GM12892 (cell line): ENCODE data around the gene TTC38.

Source experiments
- POLR2A ChIP-seq: IDR thresholded peaks from 2 replicates; pipeline ENCODE4 v1.6.1; 2011; ENCODE audit warnings: low read depth, low read length, control low read depth
- POLR2AphosphoS5 ChIP-seq: IDR thresholded peaks from 2 replicates; pipeline ENCODE4 v1.6.1; 2011; ENCODE audit warnings: low read depth, low read length, control low read depth
- TAF1 ChIP-seq: IDR thresholded peaks from 2 replicates; pipeline ENCODE4 v1.6.1; 2011; ENCODE audit warnings: low read depth, mild to moderate bottlenecking, control low read depth, low read length, borderline replicate concordance

DNA sequence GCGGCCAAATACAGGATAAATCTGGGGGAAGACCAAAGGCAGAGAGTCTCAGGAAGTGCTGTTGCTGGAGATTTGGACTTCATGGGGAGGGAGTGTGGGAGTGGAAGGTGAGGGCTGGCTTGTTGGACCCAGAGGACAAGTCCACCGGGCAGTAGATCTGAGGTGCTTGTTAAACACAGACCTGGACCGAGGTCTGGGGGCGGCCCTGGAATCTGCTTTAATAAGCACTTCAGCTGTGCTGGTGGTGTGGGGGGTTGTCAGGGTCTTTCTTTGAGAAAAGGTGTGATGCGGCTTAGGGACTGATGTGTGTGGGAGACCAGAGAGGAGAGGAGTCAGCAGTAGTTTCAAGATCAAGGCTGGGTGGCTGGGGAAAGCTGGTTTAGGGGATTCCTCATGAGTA is 72.1 kb downstream of the TTC38 start:
- no peak for TF ChIP-seq POLR2AphosphoS5
- no peak for TF ChIP-seq TAF1
- TF ChIP-seq POLR2A, result no peak
